Stimulated activated CD4-positive, alpha-beta T cell treated with anti-CD3 and anti-CD28 coated beads, Interleukin-2, amount 100 ng/mL, for 4 hours (primary cell): ENCODE data around the gene PIP5KL1.

Experiments
- DNase-seq: peaks from one replicate; pipeline ENCODE4 v3.0.0-alpha.2; 2020; ENCODE audit warnings: low read depth

PIP5KL1 gene

GRCh38 chr9:127968700-127969383 is 38.3 kb upstream of the PIP5KL1 start:
- no peak for DNase-seq

- DNase-seq: peak; percentile 44
Observed at GRCh38 chr9:127968042-127968441, 37.5 kb upstream of the PIP5KL1 start.

GRCh38 chr9:127967151-127967809 is 36.7 kb upstream of the PIP5KL1 start:
- DNase-seq: no peak

- no peak for DNase-seq
Observed at GRCh38 chr9:127966416-127967150, 36.0 kb upstream of the PIP5KL1 start.

- DNase-seq: no peak
Observed at GRCh38 chr9:127965953-127966352, 35.4 kb upstream of the PIP5KL1 start.

- DNase-seq: no peak
Observed at GRCh38 chr9:127963359-127964064, 32.9 kb upstream of the PIP5KL1 start.

- no peak for DNase-seq
Observed at GRCh38 chr9:127963041-127963358, 32.4 kb upstream of the PIP5KL1 start.

GRCh38 chr9:127962278-127962677 is 31.7 kb upstream of the PIP5KL1 start:
- no peak for DNase-seq

GRCh38 chr9:127961613-127962155 is 31.1 kb upstream of the PIP5KL1 start:
- no peak for DNase-seq

GRCh38 chr9:127961155-127961490 is 30.5 kb upstream of the PIP5KL1 start:
- no peak for DNase-seq

- DNase-seq: no peak
Observed at GRCh38 chr9:127960410-127961154, 30.0 kb upstream of the PIP5KL1 start.

- no peak for DNase-seq
Observed at GRCh38 chr9:127959841-127960409, 29.3 kb upstream of the PIP5KL1 start.

- no peak for DNase-seq
Observed at GRCh38 chr9:127959398-127959797, 28.8 kb upstream of the PIP5KL1 start.

- DNase-seq: no peak
Observed at GRCh38 chr9:127958728-127959127, 28.2 kb upstream of the PIP5KL1 start.

GRCh38 chr9:127955294-127956015 is 24.9 kb upstream of the PIP5KL1 start:
- DNase-seq: peak; percentile 88

GRCh38 chr9:127954831-127955293 is 24.3 kb upstream of the PIP5KL1 start:
- no peak for DNase-seq

- no peak for DNase-seq
Observed at GRCh38 chr9:127953768-127954505, 23.4 kb upstream of the PIP5KL1 start.

GRCh38 chr9:127953154-127953553 is 22.6 kb upstream of the PIP5KL1 start:
- no peak for DNase-seq

- no peak for DNase-seq
Observed at GRCh38 chr9:127950513-127951289, 20.1 kb upstream of the PIP5KL1 start.
